Ascending aorta (tissue), 2 donors: Measurements from ENCODE around the gene MYL6B. TPM values are rescaled to one million over a fixed set of nuclear protein-coding genes. Genes with fewer than 3 reads are reported as not detected.

Experiments used
- DNase-seq, 2 donors: peaks; one replicate each; pipeline ENCODE4 v3.0.0-alpha.2; 2019; ENCODE audit warnings: low spot score in 2 of 2
- H3K27ac ChIP-seq, 2 donors: fragments of 200-600 bp; sonication (generic); one replicate each; pipeline ENCODE4 v1.5.1; 2016 to 2017; ENCODE audit warnings: mild to moderate bottlenecking in 1 of 2
- H3K27me3 ChIP-seq: fragments of 200-600 bp; sonication (generic); one replicate; pipeline ENCODE4 v1.5.1; 2017
- H3K36me3 ChIP-seq, 2 donors: fragments of 200-600 bp; sonication (generic); one replicate each; pipeline ENCODE4 v1.5.1; 2016
- H3K4me1 ChIP-seq, 2 donors: fragments of 200-600 bp; sonication (generic); one replicate each; pipeline ENCODE4 v1.5.1; 2016 to 2017; ENCODE audit warnings: mild to moderate bottlenecking in 1 of 2
- H3K4me3 ChIP-seq, 2 donors: fragments of 200-600 bp; sonication (generic); one replicate each; pipeline ENCODE4 v1.5.1; 2016 to 2017; ENCODE audit warnings: mild to moderate bottlenecking in 1 of 2
- H3K9me3 ChIP-seq, 2 donors: fragments of 200-600 bp; sonication (generic); one replicate each; pipeline ENCODE4 v1.5.1; 2016
- CTCF ChIP-seq, 3 experiments: fragments of 200-600 bp in 2 of 3; fragments of 450-650 bp in 1 of 3; sonication (generic) in 2 of 3; IDR thresholded peaks; one replicate each; pipeline ENCODE4 v1.5.1; 2016 to 2019; ENCODE audit warnings: antibody characterized with exemption in 3 of 3, mild to moderate bottlenecking in 1 of 3, moderate library complexity in 1 of 3
- intact Hi-C: fragments of 100-400 bp; cut with DNase I; formaldehyde crosslinking; loops from one replicate; pipeline ENCODE4 v1.15.1; 2023
- total RNA-seq: library from RNA; depleted of rRNA; stranded (reverse); fragments of >200 nt; gene quantifications from one replicate; pipeline ENCODE4 v1.1.0, GENCODE V29; 2016

Gene MYL6B
- total RNA-seq, 1 donor from 2014 or later = 53.6 TPM

- DNase-seq = no peak
- Histone ChIP-seq H3K36me3 (peaks cover 70 to 84% of the 10 kb centered on the region in 2 donors), H3K4me1 (peaks cover 0 to 5% of the 10 kb centered on the region in 2 donors), H3K4me3 (no peak overlapping the region), H3K9me3 (no peaks in the 10 kb centered on the region), H3K27me3 (no peaks in the 10 kb centered on the region), H3K27ac (no peak overlapping the region)
- intact Hi-C loops = no loop called here
- TF ChIP-seq CTCF (IDR thresholded peaks at IDR 0.05) = no peak
These were observed 10.2 kb upstream of the MYL6B start for GRCh38 chr12:56141946-56142784.

- H3K4me3 ChIP-seq = no peak overlapping the region
- no peaks in the 10 kb centered on the region for H3K9me3 ChIP-seq
- no peak for TF ChIP-seq CTCF (IDR thresholded peaks at IDR 0.05)
- H3K27ac ChIP-seq = peak overlapping the region in 1 of 2 donors; percentile 1
- H3K27me3 ChIP-seq = no peaks in the 10 kb centered on the region
- peaks cover 60 to 73% of the 10 kb centered on the region in 2 donors for H3K36me3 ChIP-seq
- intact Hi-C loops = no loop called here
- peaks cover 0 to 6% of the 10 kb centered on the region in 2 donors for H3K4me1 ChIP-seq
- no peak for DNase-seq
These were observed 9.2 kb upstream of the MYL6B start for GRCh38 chr12:56143217-56143616.

- Histone ChIP-seq H3K9me3 (no peaks in the 10 kb centered on the region), H3K4me1 (peaks cover 0 to 6% of the 10 kb centered on the region in 2 donors), H3K27me3 (no peaks in the 10 kb centered on the region), H3K4me3 (no peak overlapping the region), H3K27ac (peak overlapping the region in 1 of 2 donors; percentile 1), H3K36me3 (peaks cover 54 to 67% of the 10 kb centered on the region in 2 donors)
- no peak for DNase-seq
- TF ChIP-seq CTCF (IDR thresholded peaks at IDR 0.05) = no peak
- intact Hi-C loops = no loop called here
These were observed 8.5 kb upstream of the MYL6B start for GRCh38 chr12:56143870-56144269.

- Histone ChIP-seq H3K4me3 (no peak overlapping the region), H3K9me3 (no peaks in the 10 kb centered on the region), H3K27ac (no peak overlapping the region), H3K4me1 (peaks cover 0 to 6% of the 10 kb centered on the region in 2 donors), H3K27me3 (no peaks in the 10 kb centered on the region), H3K36me3 (peaks cover 43 to 53% of the 10 kb centered on the region in 2 donors)
- TF ChIP-seq CTCF (IDR thresholded peaks at IDR 0.05) = no peak
- DNase-seq = no peak
- intact Hi-C loops = no loop called here
These were observed 7.2 kb upstream of the MYL6B start for GRCh38 chr12:56145217-56145616.

- DNase-seq = no peak
- Histone ChIP-seq H3K4me1 (peaks cover 0 to 12% of the 10 kb centered on the region in 2 donors), H3K36me3 (peaks cover 29 to 37% of the 10 kb centered on the region in 2 donors), H3K4me3 (no peak overlapping the region), H3K27me3 (no peaks in the 10 kb centered on the region), H3K9me3 (no peaks in the 10 kb centered on the region), H3K27ac (peak overlapping the region; percentile 37 to 65)
- TF ChIP-seq CTCF (IDR thresholded peaks at IDR 0.05) = no peak
- intact Hi-C loops = no loop called here
These were observed 5.6 kb upstream of the MYL6B start for GRCh38 chr12:56146492-56147460.
